AG04449 (cell line): Measurements from ENCODE around the gene THUMPD1.
A peak's percentile ranks its signal among the peaks of the same experiment; 100 is the strongest.
"Not testable (repeated sequence)": the region's sequence is repeated elsewhere in the genome, so short reads cannot be mapped to it uniquely, and the experiment has no call there.

Source experiments
- CTCF ChIA-PET: fragments of 350-600 bp; formaldehyde crosslinking; extraction: SDS; loops from one replicate; lab custom pipeline; 2021; ENCODE audit warnings: antibody characterized with exemption; lab: Yijun Ruan, JAX
- POLR2A ChIA-PET: fragments of 400-600, 350-600 bp; formaldehyde crosslinking; extraction: SDS; loops from one replicate; lab custom pipeline; 2020; ENCODE audit warnings: antibody characterized with exemption, inconsistent platforms; lab: Yijun Ruan, JAX
- DNase-seq: peaks from one replicate; pipeline ENCODE4 v3.0.0-alpha.2; 2010; ENCODE audit warnings: low read depth, low spot score
- H3K4me3 ChIP-seq: 2 replicates; pipeline ENCODE4 v1.5.1; 2011; ENCODE audit warnings: low read depth, mild to moderate bottlenecking, control low read depth, low read length
- TF ChIP-seq, protein P1 (sequence below): IDR thresholded peaks from one replicate; pipeline ENCODE4 v1.5.1; 2011; ENCODE audit warnings: mild to moderate bottlenecking, moderate library complexity, low read length, control low read depth, inconsistent platforms; ENCODE audit not compliant: insufficient read depth; ENCODE audit errors: missing control alignments

THUMPD1 gene

GRCh38 chr16:20765732-20766131 is 24.1 kb upstream of the THUMPD1 start:
- CTCF ChIA-PET: interaction anchor here (1.3 to 2.9 kb wide), 4 partner anchors 9 to 14 kb away, joined by 3 to 22 read pairs (median 5); no protein-coding TSS in a partner anchor
- TF ChIP-seq, protein P1, sequence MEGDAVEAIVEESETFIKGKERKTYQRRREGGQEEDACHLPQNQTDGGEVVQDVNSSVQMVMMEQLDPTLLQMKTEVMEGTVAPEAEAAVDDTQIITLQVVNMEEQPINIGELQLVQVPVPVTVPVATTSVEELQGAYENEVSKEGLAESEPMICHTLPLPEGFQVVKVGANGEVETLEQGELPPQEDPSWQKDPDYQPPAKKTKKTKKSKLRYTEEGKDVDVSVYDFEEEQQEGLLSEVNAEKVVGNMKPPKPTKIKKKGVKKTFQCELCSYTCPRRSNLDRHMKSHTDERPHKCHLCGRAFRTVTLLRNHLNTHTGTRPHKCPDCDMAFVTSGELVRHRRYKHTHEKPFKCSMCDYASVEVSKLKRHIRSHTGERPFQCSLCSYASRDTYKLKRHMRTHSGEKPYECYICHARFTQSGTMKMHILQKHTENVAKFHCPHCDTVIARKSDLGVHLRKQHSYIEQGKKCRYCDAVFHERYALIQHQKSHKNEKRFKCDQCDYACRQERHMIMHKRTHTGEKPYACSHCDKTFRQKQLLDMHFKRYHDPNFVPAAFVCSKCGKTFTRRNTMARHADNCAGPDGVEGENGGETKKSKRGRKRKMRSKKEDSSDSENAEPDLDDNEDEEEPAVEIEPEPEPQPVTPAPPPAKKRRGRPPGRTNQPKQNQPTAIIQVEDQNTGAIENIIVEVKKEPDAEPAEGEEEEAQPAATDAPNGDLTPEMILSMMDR: no peak
- DNase-seq: no peak
- POLR2A ChIA-PET: no interaction called here
- no peak overlapping the region for H3K4me3 ChIP-seq

DNA sequence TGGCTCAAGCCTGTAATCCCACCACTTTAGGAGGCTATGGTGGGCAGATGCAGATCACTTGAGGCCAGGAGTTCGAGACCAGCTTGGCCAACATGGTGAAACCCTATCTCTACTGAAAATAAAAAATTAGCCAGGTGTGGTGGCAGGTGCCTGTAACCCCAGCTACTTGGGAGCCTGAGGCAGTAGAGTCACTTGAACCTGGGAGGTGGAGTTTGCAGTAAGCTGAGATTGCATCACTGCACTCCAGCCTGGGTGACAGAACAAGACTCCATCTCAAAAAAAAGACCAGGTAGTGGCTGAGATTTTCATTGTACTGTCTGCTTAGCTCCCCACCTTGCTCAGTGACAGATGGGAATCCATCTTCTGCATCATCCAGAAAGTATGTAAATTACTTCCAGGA is 22.8 kb upstream of the THUMPD1 start:
- DNase-seq, POLR2A ChIA-PET, H3K4me3 ChIP-seq: not testable (repeated sequence)
- CTCF ChIA-PET: interaction anchor here (1.2 to 2.9 kb wide), 3 partner anchors 11 to 34 kb away, joined by 4 to 22 read pairs (median 6); no protein-coding TSS in a partner anchor

DNA sequence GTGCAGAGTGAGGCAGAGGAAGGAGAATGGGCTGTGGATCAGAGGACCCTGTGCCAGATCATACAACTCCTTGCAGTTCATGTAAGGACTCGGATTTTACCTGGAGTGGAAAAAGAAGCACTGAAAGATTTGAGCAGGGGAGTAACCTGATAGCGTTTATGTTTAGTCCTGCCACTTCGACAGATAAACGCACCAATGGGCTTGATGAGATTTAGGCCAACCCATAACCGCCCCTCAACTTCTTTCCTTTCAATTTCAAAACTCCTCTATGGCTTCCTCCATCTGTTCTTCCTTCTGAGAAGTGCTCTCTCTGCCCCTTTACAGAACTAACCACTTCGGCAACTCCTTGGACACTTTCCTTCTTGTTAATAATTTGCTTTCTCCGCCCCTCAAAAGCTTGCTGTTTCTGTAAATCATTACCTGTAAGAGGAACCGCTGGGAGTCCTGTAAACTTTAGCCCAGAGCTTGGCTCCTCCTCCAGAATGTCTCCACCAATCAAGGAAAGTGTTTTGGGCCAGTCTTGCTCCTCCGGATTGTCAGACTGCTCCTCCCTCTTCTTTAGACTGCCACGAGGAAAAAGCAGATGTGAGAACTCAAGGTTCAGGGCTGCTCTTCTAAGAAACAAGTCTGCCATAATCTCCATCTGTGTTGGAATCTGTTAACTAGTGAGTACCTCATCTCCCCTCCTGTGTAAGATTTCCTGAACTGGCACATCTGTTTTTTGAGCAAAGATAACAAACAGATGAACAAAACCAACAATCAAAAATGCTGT is 22.0 kb upstream of the THUMPD1 start, which contains the start of gene ACSM3:
TSS of gene ACSM3 (plus strand) at position 554 of the 772 bp plus-strand sequence. CDS start 6,021 bp downstream, outside the sequence.
- no peak for DNase-seq
- CTCF ChIA-PET: interaction anchor here (2.9 kb wide), 1 partner anchor 11 kb away, joined by 22 read pairs; no protein-coding TSS in a partner anchor
- peak within 1 kb of the TSS; percentile 52 for H3K4me3 ChIP-seq
- POLR2A ChIA-PET: no interaction called here
- TF ChIP-seq, protein P1: no peak

DNA sequence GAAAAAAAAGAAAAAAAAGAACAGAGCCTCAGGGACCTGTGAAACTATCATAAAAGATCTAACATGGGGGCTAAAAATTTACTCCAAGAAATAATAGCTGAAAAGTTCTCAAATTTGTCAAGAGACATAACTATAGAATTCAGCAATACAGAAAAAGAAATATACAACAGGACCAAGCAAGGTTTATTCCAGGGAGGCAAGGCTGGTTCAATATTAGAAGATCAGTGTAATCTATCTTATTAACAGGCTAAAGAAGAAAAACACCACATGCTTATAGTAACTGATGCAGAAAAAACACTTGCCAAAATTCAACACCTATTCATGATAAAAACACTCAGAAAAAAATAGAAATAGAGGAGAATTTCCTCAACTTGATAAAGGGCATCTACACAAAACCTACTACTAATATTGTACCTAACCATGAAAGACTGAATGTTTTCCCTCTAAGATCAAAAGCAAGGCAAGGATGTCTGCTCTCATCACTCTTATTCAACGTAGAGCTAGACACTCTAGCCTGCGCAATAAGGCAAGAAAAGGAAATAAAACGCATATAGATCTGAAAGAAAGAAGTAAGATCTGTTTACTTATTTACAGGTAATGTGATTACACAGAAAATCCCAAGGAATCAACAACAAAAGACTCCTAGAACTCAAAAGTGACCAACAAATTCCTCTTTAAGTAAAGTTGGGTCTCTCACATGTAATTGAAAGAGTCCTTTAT is 20.9 kb upstream of the THUMPD1 start:
- POLR2A ChIA-PET: no interaction called here
- no peak overlapping the region for H3K4me3 ChIP-seq
- TF ChIP-seq, protein P1: no peak
- no peak for DNase-seq
- CTCF ChIA-PET: interaction anchor here (2.9 kb wide), 1 partner anchor 12 kb away, joined by 22 read pairs; no protein-coding TSS in a partner anchor

- no peak overlapping the region for H3K4me3 ChIP-seq
- POLR2A ChIA-PET: no interaction called here
- TF ChIP-seq, protein P1: no peak
- CTCF ChIA-PET: no interaction called here
- no peak for DNase-seq
Observed at GRCh38 chr16:20761175-20761574, 19.6 kb upstream of the THUMPD1 start.

DNA sequence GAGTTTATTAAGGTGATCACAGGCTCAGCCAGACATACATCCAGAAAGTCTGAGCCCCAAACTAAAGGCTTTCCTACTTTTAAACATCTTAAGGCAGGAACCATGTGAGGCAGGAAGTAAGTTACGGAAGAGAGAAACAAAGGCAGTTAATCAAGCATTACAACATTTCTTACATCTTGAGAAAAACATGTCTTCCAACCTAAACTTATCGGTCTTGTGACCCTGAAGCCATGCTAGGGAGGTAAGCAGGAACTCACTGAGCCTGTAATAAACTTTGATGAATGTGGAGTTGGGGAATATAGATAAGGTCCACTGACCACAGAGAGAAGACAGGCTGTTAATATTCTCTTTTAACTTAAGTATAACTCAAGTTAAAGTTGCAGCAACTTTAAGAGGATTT is 18.7 kb upstream of the THUMPD1 start:
- DNase-seq: no peak
- TF ChIP-seq, protein P1: no peak
- POLR2A ChIA-PET: no interaction called here
- no peak overlapping the region for H3K4me3 ChIP-seq
- CTCF ChIA-PET: no interaction called here

GRCh38 chr16:20755799-20756198 is 14.2 kb upstream of the THUMPD1 start:
- CTCF ChIA-PET: interaction anchor here (1.0 kb wide), 1 partner anchor 19 kb away, joined by 3 read pairs; no protein-coding TSS in a partner anchor
- H3K4me3 ChIP-seq, DNase-seq, POLR2A ChIA-PET: not testable (repeated sequence)
